Pancreas (tissue), 10 donors: ENCODE results near the gene RIN3. TPM values are rescaled to one million over a fixed set of nuclear protein-coding genes. Genes with fewer than 3 reads are reported as not detected.

Experiments used
- ATAC-seq, 4 donors: fragments of 200-7000 bp; cut with Tn5 transposase; one replicate each; pipeline versions ENCODE4 v1.8.0 to v1.9.1; 2020; ENCODE audit warnings: mild to moderate bottlenecking in 4 of 4, moderate library complexity in 4 of 4
- DNase-seq, 6 donors: peaks; one replicate each; pipeline ENCODE4 v3.0.0-alpha.2; 2020
- FAIRE-seq: peaks from 2 replicates; lab custom pipeline; 2012; peaks lifted over from hg19 to GRCh38; lab: Jason Lieb, UNC
- H3K27ac ChIP-seq, 4 donors: fragments of 200-600 bp; sonication (generic); 1 replicate in 3 of 4; 2 replicates in 1 of 4; pipeline versions ENCODE4 v1.5.0 to v1.8.0; 2020
- H3K27me3 ChIP-seq, 4 donors: fragments of 200-600 bp; one replicate each; pipeline ENCODE4 v1.8.0; 2021
- H3K36me3 ChIP-seq, 3 donors: fragments of 200-600 bp; sonication (generic) in 1 of 3; one replicate each; pipeline versions ENCODE4 v1.5.0 to v1.8.0; 2020 to 2021
- H3K4me1 ChIP-seq, 3 donors: fragments of 200-600 bp; one replicate each; pipeline ENCODE4 v1.8.0; 2021
- H3K4me3 ChIP-seq, 4 donors: fragments of 200-600 bp; sonication (generic) in 2 of 4; one replicate each; pipeline versions ENCODE4 v1.5.0 to v1.8.0; 2020 to 2021
- H3K9me3 ChIP-seq, 4 donors: fragments of 200-600 bp; one replicate each; pipeline ENCODE4 v1.8.0; 2021
- WGBS, 2 donors: extraction: QIAGEN DNeasy Blood & Tissue Kit; methylation state at CpG; one replicate each; pipeline ENCODE4 v1.1.7; 2013; 5-methylcytosine and 5-hydroxymethylcytosine counted together
- intact Hi-C, 3 donors: fragments of 100-400 bp; cut with DNase I; formaldehyde crosslinking; loops; one replicate each; pipeline versions ENCODE4 v1.11.1 to v1.14.2; 2022
- polyA plus RNA-seq, 2 donors: library from polyadenylated mRNA; stranded (reverse); fragments of 200-250 nt; gene quantifications; one replicate each; pipeline ENCODE4 v1.2.3, GENCODE V29; 2013
- total RNA-seq, 6 donors: library from RNA; stranded (reverse); fragmentation: NEBNext Ultra II Directional in 4 of 6; extraction: Animal tissue kit (Norgen Biotek cat#: 25700) in 4 of 6; gene quantifications; one replicate each; pipeline versions ENCODE4 v1.2.1 to v1.2.4, GENCODE V29; 2021 to 2023
- TF ChIP-seq, protein P1 (sequence below), 4 donors: fragments of 200-600 bp; sonication (generic) in 3 of 4; IDR thresholded peaks; one replicate each; pipeline versions ENCODE4 v1.5.0 to v1.8.0; 2021; ENCODE audit warnings: antibody characterized with exemption in 4 of 4
- donor health status: healthy with polysubstance abuse.
- donor health status: DM: no; HTN: no; CAD: no; lungs with moderate emphysema.
- donor health status: DM: no; HTN: no; CAD: no.
- donor health status: control.
- donor health status: control.
- donor health status: Bipolar disorder and iron deficiency.
- donor health status: DM: yes; HTN: yes; CAD: no.
- donor health status: DM: no; HTN: no; CAD: no.
- donor health status: DM: no; HTN: no; CAD: no.
- donor health status: DM: yes; HTN: yes; CAD: no.

RIN3 gene
- total and polyA plus RNA-seq, 8 donors = 1.1 to 9.0 (median 2.3) TPM

DNA sequence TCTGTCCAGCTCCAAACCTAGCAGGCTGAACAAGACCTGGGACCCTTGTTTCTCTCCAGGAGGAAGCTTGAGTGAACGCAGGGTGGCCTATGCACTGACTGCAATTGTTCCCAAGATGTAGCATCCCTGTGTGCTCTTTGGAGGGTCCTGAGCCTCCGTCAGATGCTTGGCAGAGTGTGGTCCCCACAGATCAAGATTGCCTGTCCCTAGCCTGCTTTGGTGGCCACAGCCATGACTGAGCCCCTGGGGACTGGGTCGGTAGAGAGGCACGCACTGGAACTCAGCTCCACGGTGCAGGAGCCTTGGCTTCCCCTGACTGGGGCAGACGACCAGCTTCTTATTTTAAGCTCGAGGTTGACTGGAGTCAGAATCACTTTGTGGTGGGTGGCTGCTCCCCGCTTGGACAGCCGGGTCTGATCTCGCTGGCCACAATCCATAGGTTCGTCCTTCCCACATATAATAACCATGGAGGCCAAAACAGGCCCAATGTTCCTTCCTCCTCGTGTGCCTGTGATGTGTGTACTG, 137.1 kb downstream of the RIN3 start:
- intact Hi-C loops = no loop called here
- Histone ChIP-seq H3K9me3 (no peaks in the 10 kb centered on the region), H3K27me3 (no peaks in the 10 kb centered on the region), H3K27ac (peak overlapping the region in 1 of 4 donors; percentile 31), H3K36me3 (no peaks in the 10 kb centered on the region), H3K4me1 (no peaks in the 10 kb centered on the region), H3K4me3 (no peak overlapping the region)
- WGBS, 2 donors = 75 to 83% methylated on average over 12 of the region's 12 CpGs
- ATAC-seq (no peak), DNase-seq (no peak), FAIRE-seq (no peak)
- TF ChIP-seq, protein P1, sequence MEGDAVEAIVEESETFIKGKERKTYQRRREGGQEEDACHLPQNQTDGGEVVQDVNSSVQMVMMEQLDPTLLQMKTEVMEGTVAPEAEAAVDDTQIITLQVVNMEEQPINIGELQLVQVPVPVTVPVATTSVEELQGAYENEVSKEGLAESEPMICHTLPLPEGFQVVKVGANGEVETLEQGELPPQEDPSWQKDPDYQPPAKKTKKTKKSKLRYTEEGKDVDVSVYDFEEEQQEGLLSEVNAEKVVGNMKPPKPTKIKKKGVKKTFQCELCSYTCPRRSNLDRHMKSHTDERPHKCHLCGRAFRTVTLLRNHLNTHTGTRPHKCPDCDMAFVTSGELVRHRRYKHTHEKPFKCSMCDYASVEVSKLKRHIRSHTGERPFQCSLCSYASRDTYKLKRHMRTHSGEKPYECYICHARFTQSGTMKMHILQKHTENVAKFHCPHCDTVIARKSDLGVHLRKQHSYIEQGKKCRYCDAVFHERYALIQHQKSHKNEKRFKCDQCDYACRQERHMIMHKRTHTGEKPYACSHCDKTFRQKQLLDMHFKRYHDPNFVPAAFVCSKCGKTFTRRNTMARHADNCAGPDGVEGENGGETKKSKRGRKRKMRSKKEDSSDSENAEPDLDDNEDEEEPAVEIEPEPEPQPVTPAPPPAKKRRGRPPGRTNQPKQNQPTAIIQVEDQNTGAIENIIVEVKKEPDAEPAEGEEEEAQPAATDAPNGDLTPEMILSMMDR (IDR thresholded peaks at IDR 0.05) = no peak

- intact Hi-C loops = no loop called here
- TF ChIP-seq, protein P1 (IDR thresholded peaks at IDR 0.05) = no peak
- Histone ChIP-seq H3K27ac (peak overlapping the region in 1 of 4 donors; percentile 31), H3K36me3 (no peaks in the 10 kb centered on the region), H3K9me3 (no peaks in the 10 kb centered on the region), H3K27me3 (no peaks in the 10 kb centered on the region), H3K4me1 (no peaks in the 10 kb centered on the region), H3K4me3 (no peak overlapping the region)
- peak in 1 of 6 donors; percentile 42 for DNase-seq
- WGBS, 2 donors = 57 to 67% methylated on average over 17 of the region's 17 CpGs
- no peak for FAIRE-seq
- peak in 2 of 4 donors; percentile 38 to 40 for ATAC-seq
Observed at GRCh38 chr14:92651106-92651757, 137.7 kb downstream of the RIN3 start.

- ATAC-seq (peak in 3 of 4 donors; percentile 20 to 51 (median 26)), FAIRE-seq (no peak), DNase-seq (peak in 1 of 6 donors; percentile 48)
- H3K27ac ChIP-seq = peak overlapping the region in 2 of 4 donors; percentile 28 to 58
- H3K4me3 ChIP-seq = peak overlapping the region in 1 of 4 donors; percentile 29
- TF ChIP-seq, protein P1 (IDR thresholded peaks at IDR 0.05) = no peak
- no peaks in the 10 kb centered on the region for H3K27me3 ChIP-seq
- H3K36me3 ChIP-seq = no peaks in the 10 kb centered on the region
- WGBS, 2 donors = 61 to 62% methylated on average over 25 to 27 of the region's 27 CpGs
- H3K4me1 ChIP-seq = no peaks in the 10 kb centered on the region
- intact Hi-C loops = no loop called here
- H3K9me3 ChIP-seq = no peaks in the 10 kb centered on the region
Observed at GRCh38 chr14:92651758-92652406, 138.3 kb downstream of the RIN3 start.

GRCh38 chr14:92652413-92653151, 139.0 kb downstream of the RIN3 start:
- FAIRE-seq (no peak), ATAC-seq (no peak), DNase-seq (no peak)
- intact Hi-C loops = no loop called here
- Histone ChIP-seq H3K27ac (peak overlapping the region in 2 of 4 donors; percentile 28 to 58), H3K9me3 (no peaks in the 10 kb centered on the region), H3K36me3 (no peaks in the 10 kb centered on the region), H3K4me1 (no peaks in the 10 kb centered on the region), H3K27me3 (no peaks in the 10 kb centered on the region), H3K4me3 (peak overlapping the region in 1 of 4 donors; percentile 29)
- 72 to 84% methylated on average over 26 of the region's 26 CpGs for WGBS, 2 donors
- TF ChIP-seq, protein P1 (IDR thresholded peaks at IDR 0.05) = no peak
